ENCODE data around the gene AFP. TPM values are rescaled to one million over a fixed set of nuclear protein-coding genes. Genes with fewer than 3 reads are reported as not detected.

AFP gene
- total and polyA plus RNA-seq, 10 of the 15 experiments (the other 5 are each of a cell fraction or from before 2014, with no cell fraction given): 0.72 TPM; not detected in 9

DNA sequence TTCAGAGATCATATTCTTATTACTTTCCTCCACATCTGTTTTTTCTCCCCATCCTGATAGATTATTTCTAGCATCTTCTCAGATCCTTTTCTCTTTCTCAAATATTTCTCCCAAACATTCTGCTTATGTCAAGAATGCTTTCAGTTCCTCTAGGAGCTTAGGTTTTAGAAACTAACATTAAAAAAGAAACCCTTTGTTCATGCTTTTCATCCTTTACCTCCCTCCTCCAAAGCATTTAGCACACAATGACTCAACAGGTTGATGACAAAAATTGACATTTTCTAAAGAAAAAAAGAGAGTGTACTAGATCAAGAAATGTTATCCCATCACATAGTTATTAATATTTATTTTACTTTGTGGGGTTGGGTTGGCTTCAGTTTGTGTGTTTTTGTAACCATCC is 48.5 kb upstream of the AFP start (continued):
- TF ChIP-seq STAT1 (conservative IDR thresholded peaks at IDR 0.05) (no peak), EP300 (IDR thresholded peaks at IDR 0.05; ENCODE audit: borderline replicate concordance in 1 of 2, control insufficient read depth in 1 of 2, low read depth in 2 of 2, low read length in 2 of 2) (peak; percentile 60 to 78; a peak in 2 of 4 replicates), ZNF207 (IDR thresholded peaks at IDR 0.05; ENCODE audit: borderline replicate concordance) (no peak), SPI1 (IDR thresholded peaks at IDR 0.05; ENCODE audit: borderline replicate concordance, insufficient read depth, low read depth, low read length) (peak; percentile 77; the same call in 1 of the 2 replicates), JUNB (IDR thresholded peaks at IDR 0.05) (peak; percentile 65), TAF1 (IDR thresholded peaks at IDR 0.05; ENCODE audit: borderline replicate concordance, low read depth, low read length) (no peak), MXI1 (IDR thresholded peaks at IDR 0.05; ENCODE audit: low read depth, low read length) (no peak), ETV6 (conservative IDR thresholded peaks at IDR 0.05 in 1 of 2, IDR thresholded peaks at IDR 0.05 in 1 of 2; ENCODE audit: borderline replicate concordance in 1 of 2, low read depth in 1 of 2) (no peak), NFIC (IDR thresholded peaks at IDR 0.05; ENCODE audit: low read depth, low read length) (peak; percentile 51; the same call in 1 of the 2 replicates), SMAD1 (IDR thresholded peaks at IDR 0.05; ENCODE audit: low read depth, partially characterized antibody) (no peak), TCF7 (IDR thresholded peaks at IDR 0.05; ENCODE audit: borderline replicate concordance) (0 out of 2 replicates have a peak, but pooled peaks have one; percentile 16), CREB1 (IDR thresholded peaks at IDR 0.05; ENCODE audit: low read depth) (no peak), PML (IDR thresholded peaks at IDR 0.05; ENCODE audit: low read length) (no peak), SMAD5 (IDR thresholded peaks at IDR 0.05; ENCODE audit: low read depth) (no peak)
- TF ChIP-seq, protein P1, sequence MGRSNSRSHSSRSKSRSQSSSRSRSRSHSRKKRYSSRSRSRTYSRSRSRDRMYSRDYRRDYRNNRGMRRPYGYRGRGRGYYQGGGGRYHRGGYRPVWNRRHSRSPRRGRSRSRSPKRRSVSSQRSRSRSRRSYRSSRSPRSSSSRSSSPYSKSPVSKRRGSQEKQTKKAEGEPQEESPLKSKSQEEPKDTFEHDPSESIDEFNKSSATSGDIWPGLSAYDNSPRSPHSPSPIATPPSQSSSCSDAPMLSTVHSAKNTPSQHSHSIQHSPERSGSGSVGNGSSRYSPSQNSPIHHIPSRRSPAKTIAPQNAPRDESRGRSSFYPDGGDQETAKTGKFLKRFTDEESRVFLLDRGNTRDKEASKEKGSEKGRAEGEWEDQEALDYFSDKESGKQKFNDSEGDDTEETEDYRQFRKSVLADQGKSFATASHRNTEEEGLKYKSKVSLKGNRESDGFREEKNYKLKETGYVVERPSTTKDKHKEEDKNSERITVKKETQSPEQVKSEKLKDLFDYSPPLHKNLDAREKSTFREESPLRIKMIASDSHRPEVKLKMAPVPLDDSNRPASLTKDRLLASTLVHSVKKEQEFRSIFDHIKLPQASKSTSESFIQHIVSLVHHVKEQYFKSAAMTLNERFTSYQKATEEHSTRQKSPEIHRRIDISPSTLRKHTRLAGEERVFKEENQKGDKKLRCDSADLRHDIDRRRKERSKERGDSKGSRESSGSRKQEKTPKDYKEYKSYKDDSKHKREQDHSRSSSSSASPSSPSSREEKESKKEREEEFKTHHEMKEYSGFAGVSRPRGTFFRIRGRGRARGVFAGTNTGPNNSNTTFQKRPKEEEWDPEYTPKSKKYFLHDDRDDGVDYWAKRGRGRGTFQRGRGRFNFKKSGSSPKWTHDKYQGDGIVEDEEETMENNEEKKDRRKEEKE (IDR thresholded peaks at IDR 0.05): no peak
- TF ChIP-seq, protein P2, sequence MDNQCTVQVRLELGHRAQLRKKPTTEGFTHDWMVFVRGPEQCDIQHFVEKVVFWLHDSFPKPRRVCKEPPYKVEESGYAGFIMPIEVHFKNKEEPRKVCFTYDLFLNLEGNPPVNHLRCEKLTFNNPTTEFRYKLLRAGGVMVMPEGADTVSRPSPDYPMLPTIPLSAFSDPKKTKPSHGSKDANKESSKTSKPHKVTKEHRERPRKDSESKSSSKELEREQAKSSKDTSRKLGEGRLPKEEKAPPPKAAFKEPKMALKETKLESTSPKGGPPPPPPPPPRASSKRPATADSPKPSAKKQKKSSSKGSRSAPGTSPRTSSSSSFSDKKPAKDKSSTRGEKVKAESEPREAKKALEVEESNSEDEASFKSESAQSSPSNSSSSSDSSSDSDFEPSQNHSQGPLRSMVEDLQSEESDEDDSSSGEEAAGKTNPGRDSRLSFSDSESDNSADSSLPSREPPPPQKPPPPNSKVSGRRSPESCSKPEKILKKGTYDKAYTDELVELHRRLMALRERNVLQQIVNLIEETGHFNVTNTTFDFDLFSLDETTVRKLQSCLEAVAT (IDR thresholded peaks at IDR 0.05): no peak
- TF ChIP-seq, protein P3, sequence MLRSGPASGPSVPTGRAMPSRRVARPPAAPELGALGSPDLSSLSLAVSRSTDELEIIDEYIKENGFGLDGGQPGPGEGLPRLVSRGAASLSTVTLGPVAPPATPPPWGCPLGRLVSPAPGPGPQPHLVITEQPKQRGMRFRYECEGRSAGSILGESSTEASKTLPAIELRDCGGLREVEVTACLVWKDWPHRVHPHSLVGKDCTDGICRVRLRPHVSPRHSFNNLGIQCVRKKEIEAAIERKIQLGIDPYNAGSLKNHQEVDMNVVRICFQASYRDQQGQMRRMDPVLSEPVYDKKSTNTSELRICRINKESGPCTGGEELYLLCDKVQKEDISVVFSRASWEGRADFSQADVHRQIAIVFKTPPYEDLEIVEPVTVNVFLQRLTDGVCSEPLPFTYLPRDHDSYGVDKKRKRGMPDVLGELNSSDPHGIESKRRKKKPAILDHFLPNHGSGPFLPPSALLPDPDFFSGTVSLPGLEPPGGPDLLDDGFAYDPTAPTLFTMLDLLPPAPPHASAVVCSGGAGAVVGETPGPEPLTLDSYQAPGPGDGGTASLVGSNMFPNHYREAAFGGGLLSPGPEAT (IDR thresholded peaks at IDR 0.05; ENCODE audit: low read depth): no peak
- TF ChIP-seq, protein P4, sequence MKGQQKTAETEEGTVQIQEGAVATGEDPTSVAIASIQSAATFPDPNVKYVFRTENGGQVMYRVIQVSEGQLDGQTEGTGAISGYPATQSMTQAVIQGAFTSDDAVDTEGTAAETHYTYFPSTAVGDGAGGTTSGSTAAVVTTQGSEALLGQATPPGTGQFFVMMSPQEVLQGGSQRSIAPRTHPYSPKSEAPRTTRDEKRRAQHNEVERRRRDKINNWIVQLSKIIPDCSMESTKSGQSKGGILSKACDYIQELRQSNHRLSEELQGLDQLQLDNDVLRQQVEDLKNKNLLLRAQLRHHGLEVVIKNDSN (IDR thresholded peaks at IDR 0.05; ENCODE audit: borderline replicate concordance, extremely low read length, insufficient read depth, low read depth, low read length): no peak
- TF ChIP-seq, protein P5, sequence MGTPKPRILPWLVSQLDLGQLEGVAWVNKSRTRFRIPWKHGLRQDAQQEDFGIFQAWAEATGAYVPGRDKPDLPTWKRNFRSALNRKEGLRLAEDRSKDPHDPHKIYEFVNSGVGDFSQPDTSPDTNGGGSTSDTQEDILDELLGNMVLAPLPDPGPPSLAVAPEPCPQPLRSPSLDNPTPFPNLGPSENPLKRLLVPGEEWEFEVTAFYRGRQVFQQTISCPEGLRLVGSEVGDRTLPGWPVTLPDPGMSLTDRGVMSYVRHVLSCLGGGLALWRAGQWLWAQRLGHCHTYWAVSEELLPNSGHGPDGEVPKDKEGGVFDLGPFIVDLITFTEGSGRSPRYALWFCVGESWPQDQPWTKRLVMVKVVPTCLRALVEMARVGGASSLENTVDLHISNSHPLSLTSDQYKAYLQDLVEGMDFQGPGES (IDR thresholded peaks at IDR 0.05): no peak
